Body of pancreas (tissue), 4 donors: ENCODE data around the gene ARHGEF11.

Experiments
- CTCF ChIP-seq, 7 experiments: fragments of 450-650 bp in 4 of 7; fragments of 200-600 bp in 3 of 7; sonication (generic) in 3 of 7; IDR thresholded peaks; one replicate each; pipeline ENCODE4 v1.5.1; 2016 to 2019; ENCODE audit warnings: antibody characterized with exemption in 7 of 7
- POLR2A ChIP-seq, 3 donors: fragments of 450-650 bp; IDR thresholded peaks; one replicate each; pipeline ENCODE4 v1.6.1; 2016; ENCODE audit warnings: antibody characterized with exemption in 3 of 3, mild to moderate bottlenecking in 2 of 3

GRCh38 chr1:156901590-156901900, 144.0 kb downstream of the ARHGEF11 start:
- TF ChIP-seq CTCF (IDR thresholded peaks at IDR 0.05) (no peak), POLR2A (IDR thresholded peaks at IDR 0.05) (no peak)
